ENCODE data around the gene FAM89B.
A peak's percentile ranks its signal among the peaks of the same experiment; 100 is the strongest.

Gene FAM89B

DNA sequence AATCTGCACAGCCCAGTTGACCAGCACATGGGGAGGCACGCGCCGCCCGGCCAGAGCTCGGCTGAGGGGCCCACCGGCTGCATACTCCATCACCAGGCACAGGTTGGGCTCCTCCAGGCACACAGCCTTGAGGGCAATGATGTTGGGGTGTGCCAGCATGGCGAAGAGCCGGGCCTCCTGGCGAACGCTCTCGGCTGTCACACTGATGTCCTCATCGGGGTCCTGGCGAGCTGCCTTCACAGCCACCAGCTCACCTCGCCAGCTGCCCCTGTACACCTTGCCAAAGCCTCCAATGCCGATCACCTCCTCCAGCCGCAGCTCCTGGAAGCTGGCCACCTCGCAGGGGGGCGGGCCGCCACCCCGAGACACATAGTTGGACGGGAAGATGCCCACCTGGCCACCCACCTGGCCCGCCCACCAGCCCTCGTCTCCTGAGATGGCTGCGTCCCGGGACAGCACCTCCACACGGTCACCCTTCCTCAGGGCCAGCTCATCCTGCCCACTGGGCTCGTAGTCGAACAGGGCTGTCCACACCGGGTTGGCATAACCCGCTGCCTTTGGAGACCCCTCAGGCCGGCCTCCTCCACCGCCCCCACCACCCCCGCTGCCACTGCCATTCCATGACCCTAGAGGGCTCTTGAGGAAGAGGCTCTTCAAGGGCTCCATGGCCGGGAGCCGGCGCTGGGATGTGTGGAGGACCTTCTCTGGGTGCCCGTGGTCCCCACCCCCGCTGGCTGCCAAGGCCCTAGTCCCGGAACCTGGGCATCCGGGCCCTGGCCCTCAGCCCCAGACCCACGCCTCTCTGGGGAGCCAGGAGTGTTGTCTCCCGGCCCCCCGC, 41.0 kb downstream of the FAM89B start:
- FAIRE-seq, result no peak

DNA sequence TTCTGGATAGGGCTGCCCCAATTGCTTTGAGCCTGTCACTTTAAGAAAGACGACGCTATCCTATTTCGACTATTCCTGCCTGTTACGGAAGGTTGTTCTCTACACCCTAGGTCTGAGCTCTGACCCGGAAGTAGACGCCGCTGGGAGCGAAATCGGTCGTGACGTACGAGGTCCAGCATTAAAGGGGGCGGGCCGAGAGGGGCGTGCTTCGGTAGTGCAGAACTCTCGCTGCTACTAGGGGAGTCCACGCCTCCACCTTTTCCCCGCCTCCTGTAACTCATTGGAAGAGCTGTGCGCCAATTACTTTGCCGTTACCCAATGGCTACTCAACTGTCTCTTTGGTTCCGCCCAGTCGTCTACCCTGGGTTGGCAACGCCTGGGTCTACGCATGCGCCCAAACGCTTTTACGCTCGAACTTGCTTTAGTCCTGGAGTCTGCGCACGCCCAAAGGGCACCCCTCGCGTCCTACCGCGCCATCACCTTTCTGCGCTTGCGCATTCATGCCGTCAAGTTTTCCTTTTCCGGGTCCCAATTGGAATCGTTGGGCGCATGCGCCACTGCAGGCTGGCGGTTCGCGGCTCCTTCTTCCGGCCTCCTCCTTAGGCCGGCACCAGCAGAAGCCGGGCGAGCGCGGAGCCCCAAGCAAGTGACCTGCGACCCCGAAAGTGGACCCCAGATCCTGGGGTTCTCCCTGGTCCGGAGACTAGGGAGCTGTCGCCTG, 43.1 kb downstream of the FAM89B start, which contains the start of gene PCNX3:
Gene PCNX3, plus strand, starts transcription at position 548 of the 721 bp plus-strand sequence. CDS start 536 bp downstream, outside the sequence.
- peak; percentile 98 for FAIRE-seq

DNA sequence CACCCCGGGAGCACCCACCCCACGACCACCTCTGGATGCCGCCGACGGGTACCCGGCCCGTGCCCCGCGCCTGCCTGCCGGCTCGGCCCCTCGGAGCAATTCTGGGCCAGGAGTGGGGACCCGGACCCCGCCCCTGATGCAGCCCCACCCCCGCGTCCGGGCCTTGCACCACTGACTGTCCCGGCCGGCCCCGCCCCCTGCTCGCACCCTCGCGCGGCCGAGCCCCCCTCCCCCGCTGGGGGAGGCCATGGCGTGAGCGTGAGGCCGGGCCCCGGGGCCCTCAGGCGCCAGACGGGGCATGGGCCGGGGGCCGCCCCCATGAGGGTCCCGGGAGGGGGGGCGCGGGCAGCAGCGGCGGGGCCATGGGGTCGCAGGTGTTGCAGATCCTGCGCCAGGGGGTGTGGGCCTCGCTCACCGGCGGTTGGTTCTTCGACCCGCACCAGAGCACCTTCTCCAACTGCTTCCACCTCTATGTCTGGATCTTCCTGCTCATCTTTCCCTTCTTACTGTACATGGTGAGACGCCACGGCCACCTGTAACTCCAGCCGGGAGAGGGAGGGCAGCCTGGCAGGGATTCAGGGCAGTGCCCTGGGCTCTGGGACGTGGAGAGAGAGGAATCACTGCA, 43.7 kb downstream of the FAM89B start:
- FAIRE-seq, result no peak

DNA sequence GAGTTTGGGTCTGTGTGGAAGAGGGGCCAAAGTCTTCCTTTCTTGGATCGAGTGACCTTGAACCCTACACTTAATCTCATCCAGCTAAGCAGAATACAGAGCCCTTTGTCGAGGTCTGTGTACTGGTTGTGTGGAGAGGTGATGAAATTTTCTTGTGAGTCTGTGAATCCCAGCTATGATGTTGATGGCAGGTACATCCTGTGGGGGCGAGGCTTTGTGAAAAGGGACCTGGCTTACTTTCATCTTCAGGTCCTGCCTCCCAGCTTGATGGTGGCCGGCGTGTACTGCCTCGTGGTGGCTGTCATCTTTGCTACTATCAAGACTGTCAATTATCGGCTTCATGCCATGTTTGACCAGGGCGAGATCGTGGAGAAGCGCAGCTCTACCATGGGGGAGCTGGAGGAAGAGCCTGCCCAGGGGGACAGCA, 44.2 kb downstream of the FAM89B start:
- FAIRE-seq, result no peak

DNA sequence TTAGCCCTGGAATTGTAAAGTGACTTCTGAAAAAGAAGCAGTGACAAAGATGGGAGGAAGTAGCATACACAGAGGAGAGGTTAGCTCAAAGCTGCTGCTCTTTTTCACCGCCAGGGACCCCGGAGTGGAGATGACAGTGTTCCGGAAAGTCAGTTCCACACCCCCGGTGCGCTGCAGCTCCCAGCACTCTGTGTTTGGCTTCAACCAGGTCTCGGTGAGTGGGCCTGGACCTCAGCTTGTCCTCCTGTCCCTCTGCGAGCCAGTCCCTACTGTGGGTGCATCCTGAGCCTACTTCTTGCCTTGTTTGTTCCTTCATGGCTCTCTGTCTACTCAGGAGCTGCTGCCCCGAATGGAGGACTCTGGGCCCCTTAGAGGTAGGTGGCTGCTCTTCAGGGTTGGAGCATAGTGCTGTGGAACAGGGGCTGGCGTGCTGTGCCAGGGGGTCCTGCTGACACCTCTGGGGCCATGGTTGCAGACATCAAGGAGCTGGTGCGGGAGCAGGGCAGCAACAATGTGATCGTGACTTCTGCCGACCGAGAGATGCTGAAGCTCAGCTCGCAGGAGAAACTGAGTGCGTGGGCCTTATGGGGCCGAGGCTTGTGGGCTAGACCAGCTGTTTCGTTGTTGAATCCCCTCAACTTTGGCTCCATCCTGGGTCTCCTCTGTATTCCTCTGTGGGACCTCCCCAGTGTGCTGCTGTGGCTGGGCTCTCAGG, 45.0 kb downstream of the FAM89B start:
- FAIRE-seq, result no peak

DNA sequence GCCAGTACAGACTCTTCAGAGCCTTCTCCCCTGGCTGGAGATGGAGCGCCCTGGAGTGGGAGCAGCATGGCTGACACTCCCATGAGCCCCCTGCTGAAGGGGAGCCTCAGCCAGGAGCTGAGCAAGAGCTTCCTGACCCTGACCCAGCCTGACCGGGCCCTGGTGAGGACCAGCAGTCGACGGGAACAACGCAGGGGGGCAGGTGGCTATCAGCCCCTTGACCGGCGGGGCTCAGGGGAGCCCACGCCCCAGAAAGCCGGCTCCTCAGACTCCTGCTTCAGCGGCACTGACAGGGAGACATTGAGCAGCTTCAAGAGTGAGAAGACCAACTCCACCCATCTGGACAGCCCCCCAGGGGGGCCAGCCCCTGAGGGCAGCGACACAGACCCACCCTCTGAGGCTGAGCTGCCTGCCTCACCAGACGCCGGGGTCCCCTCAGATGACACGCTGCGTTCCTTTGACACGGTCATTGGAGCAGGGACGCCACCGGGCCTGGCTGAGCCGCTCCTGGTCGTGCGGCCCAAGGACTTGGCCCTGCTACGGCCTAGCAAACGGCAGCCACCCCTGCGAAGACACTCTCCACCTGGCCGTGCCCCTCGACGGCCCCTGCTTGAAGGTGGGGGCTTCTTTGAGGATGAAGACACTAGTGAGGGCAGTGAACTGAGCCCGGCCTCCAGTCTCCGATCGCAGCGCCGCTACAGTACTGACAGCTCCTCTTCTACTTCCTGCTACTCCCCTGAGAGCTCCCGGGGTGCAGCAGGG, 45.8 kb downstream of the FAM89B start:
- no peak for FAIRE-seq

DNA sequence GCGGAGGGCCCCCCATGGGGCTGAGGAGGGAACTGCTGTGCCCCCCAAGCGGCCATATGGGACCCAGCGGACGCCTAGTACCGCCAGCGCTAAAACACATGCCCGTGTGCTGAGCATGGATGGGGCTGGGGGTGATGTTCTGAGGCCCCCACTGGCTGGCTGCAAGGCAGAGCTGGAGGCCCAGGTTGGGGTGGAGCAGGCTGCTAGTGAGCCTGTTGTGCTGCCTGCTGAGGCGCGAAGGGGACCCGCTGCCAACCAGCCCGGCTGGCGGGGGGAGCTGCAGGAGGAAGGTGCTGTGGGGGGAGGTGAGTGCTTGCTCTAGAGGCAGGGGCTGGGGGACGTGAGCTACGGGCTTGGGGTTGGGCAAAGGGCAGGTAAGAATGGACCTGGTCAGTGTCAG, 46.4 kb downstream of the FAM89B start:
- no peak for FAIRE-seq

DNA sequence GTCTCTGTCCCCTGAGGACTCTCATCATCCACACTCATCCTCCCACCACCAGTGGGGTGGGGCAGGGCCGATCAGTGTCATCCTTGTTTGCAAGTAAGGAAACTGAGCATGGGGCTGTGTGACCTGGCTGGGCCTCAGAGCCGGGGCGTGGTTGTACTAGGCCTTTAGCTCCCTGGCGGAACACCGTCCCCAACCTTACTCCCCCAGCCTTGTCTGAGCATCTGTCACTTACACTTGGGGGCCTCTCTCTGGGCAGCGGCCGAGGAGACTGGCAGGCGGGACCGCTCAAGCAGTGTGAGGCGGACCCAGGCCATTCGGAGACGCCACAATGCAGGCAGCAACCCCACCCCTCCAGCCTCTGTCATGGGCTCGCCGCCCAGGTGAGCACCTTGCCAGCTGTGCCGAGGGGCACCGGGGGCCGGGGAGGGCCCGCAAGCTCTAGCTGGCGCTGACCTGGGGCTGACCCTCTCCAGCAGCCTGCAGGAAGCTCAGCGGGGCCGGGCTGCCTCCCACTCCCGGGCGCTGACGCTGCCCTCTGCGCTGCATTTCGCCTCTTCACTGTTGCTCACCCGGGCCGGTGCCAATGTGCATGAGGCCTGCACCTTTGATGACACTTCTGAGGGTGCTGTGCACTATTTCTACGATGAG, 47.1 kb downstream of the FAM89B start:
- no peak for FAIRE-seq

DNA sequence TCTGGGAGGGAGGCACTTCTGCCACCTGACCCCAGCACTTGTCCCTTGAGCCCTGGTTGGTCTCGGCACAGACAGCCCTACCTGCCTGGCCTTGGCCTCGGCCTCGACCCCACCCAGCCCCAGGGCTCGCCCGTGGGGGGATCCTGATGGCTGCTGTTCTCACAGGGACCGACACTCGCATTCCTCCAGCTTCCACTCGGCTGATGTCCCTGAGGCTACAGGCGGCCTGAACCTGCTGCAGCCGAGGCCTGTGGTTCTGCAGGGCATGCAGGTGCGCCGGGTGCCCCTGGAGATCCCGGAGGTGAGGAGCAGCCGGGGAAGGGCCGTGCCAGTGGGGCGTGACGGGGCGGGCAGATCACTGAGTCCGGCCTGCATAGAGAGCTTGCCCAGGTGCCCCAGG, 48.3 kb downstream of the FAM89B start:
- FAIRE-seq, result no peak

DNA sequence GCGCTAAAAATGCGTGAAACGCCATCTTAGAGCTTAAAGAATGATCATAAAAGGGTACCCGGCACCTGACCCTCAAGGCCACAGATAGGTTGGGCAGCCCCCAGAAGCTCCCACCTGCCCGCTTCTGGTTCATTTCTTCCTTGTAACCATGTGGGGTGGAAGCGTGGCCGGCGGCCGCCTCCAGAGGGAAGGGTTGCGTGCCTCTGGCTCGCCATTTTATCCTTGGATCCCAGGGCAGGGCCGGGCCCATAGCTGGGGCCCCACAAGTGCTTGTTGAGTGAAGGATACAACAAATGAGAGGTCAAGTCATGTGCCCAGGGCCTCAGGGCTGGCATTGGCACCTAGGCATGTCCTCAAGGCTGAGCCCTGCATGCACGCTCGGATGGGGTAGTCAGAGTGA, 49.1 kb downstream of the FAM89B start:
- FAIRE-seq, result no peak

DNA sequence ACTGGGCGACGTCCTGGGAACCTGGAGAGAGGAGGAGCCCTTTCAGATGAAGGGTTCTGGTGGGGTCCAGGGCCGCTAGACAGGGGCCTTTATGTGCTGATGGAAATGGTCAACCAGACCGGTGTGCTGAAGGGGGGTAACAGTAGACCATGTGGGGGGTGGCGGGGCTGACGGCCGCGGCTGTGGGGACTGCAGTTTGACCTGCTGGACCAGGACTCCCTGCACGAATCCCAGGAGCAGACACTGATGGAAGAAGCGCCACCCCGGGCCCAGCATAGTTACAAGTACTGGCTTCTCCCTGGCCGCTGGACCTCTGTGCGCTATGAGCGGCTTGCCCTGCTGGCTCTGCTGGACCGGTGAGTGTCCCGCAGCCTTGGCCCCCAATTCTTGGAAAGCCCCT, 49.7 kb downstream of the FAM89B start:
- no peak for FAIRE-seq

DNA sequence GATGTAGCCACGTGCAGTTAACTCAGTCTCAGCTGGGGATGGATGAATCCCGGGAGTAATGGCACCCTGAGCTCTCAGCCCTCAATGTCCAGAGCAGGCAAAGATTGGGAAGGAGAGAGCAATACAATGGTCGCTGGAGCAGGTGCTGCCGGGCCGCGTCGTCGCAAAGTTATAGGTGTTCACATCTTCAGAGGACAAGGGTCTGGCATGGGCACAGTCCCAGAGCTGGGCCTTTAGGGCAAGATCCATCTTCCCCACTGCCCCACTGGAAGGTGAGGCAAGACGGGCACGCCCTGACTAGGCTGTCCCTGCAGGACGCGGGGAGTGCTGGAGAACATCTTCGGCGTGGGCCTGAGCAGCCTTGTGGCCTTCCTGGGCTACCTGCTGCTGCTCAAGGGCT, 50.8 kb downstream of the FAM89B start:
- FAIRE-seq, result no peak

Data from colon (tissue), 2 donors.